HG03432 (cell line): ENCODE data around the gene LARP1B.
A peak's percentile ranks its signal among the peaks of the same experiment; 100 is the strongest.
"Not testable (repeated sequence)": the region's sequence is repeated elsewhere in the genome, so short reads cannot be mapped to it uniquely, and the experiment has no call there.

Source experiments
- ATAC-seq: cut with Tn5 transposase; IDR thresholded peaks from one replicate; pipeline ENCODE4 v1.9.1; 2021; ENCODE audit warnings: mild to moderate bottlenecking, moderate library complexity; ENCODE audit not compliant: unreplicated experiment

Gene LARP1B

GRCh38 chr4:128134925-128135324, 73.8 kb downstream of the LARP1B start:
- ATAC-seq: no peak

- no peak for ATAC-seq
These were observed 74.3 kb downstream of the LARP1B start for GRCh38 chr4:128135391-128135790.

- ATAC-seq: no peak
These were observed 80.8 kb downstream of the LARP1B start for GRCh38 chr4:128141866-128142265.

GRCh38 chr4:128145727-128146126, 84.6 kb downstream of the LARP1B start:
- ATAC-seq: no peak

GRCh38 chr4:128153800-128154199, 92.7 kb downstream of the LARP1B start:
- ATAC-seq: no peak

GRCh38 chr4:128155231-128155855, 94.2 kb downstream of the LARP1B start:
- no peak for ATAC-seq

GRCh38 chr4:128155874-128156456, 94.9 kb downstream of the LARP1B start:
- no peak for ATAC-seq

GRCh38 chr4:128156472-128156871, 95.4 kb downstream of the LARP1B start:
- ATAC-seq: not testable (repeated sequence)

GRCh38 chr4:128158894-128159293, 97.8 kb downstream of the LARP1B start:
- ATAC-seq: no peak

- ATAC-seq: no peak
These were observed 98.9 kb downstream of the LARP1B start for GRCh38 chr4:128159967-128160366.

GRCh38 chr4:128161138-128161537, 100.0 kb downstream of the LARP1B start:
- ATAC-seq: no peak

GRCh38 chr4:128162434-128162833, 101.3 kb downstream of the LARP1B start:
- ATAC-seq: no peak

- ATAC-seq: no peak
These were observed 102.3 kb downstream of the LARP1B start for GRCh38 chr4:128163177-128164117.

- no peak for ATAC-seq
These were observed 105.9 kb downstream of the LARP1B start for GRCh38 chr4:128166982-128167381.

- no peak for ATAC-seq
These were observed 107.6 kb downstream of the LARP1B start for GRCh38 chr4:128168701-128169100.

- ATAC-seq: no peak
These were observed 108.1 kb downstream of the LARP1B start for GRCh38 chr4:128169245-128169644.

- ATAC-seq: no peak
These were observed 115.5 kb downstream of the LARP1B start for GRCh38 chr4:128176643-128177042.

- no peak for ATAC-seq
These were observed 116.4 kb downstream of the LARP1B start for GRCh38 chr4:128177498-128177897.

- ATAC-seq: no peak
These were observed 125.5 kb downstream of the LARP1B start for GRCh38 chr4:128186623-128187022.

GRCh38 chr4:128191115-128191781, 130.1 kb downstream of the LARP1B start:
- ATAC-seq: peak; percentile 100
